K562 (cell line): ENCODE results near the gene TTC4. TPM values are rescaled to one million over a fixed set of nuclear protein-coding genes. Genes with fewer than 3 reads are reported as not detected.

ENCODE experiments used
- DIDO1 ChIP-seq: fragments of 450-650 bp; IDR thresholded peaks from 2 replicates; pipeline ENCODE4 v1.6.1; 2016; ENCODE audit warnings: low read depth, missing biosample characterization, missing genetic modification characterization
- EZH2 ChIP-seq: IDR thresholded peaks from 2 replicates; pipeline ENCODE4 v1.6.1; 2012; ENCODE audit warnings: low read depth, mild to moderate bottlenecking, inconsistent platforms, low read length, borderline replicate concordance
- GABPB1 ChIP-seq: sonication (generic); formaldehyde crosslinking; IDR thresholded peaks from 2 replicates; pipeline ENCODE4 v1.8.0; 2022; ENCODE audit warnings: mild to moderate bottlenecking, missing genetic modification reagents
- MBD2 ChIP-seq: sonication (generic); IDR thresholded peaks from 2 replicates; pipeline ENCODE4 v1.6.1; 2016; ENCODE audit warnings: low read depth, borderline replicate concordance
- MTA3 ChIP-seq: fragments of 450-650 bp; formaldehyde crosslinking; IDR thresholded peaks from 2 replicates; pipeline ENCODE4 v1.6.1; 2017; ENCODE audit warnings: mild to moderate bottlenecking, borderline replicate concordance
- NEUROD1 ChIP-seq: fragments of 150-350 bp; IDR thresholded peaks from 2 replicates; pipeline ENCODE4 v1.6.1; 2014; ENCODE audit warnings: borderline replicate concordance, low read length, low read depth; ENCODE audit not compliant: partially characterized antibody
- RAD51 ChIP-seq: fragments of 450-650 bp; IDR thresholded peaks from 2 replicates; pipeline ENCODE4 v1.7.1; 2016; ENCODE audit warnings: low read depth, mild to moderate bottlenecking, borderline replicate concordance
- RBM15 ChIP-seq: fragments of 200-400 bp; formaldehyde crosslinking; IDR thresholded peaks from 2 replicates; pipeline ENCODE4 v1.6.1; 2018; ENCODE audit warnings: mild to moderate bottlenecking, low read length, moderate library complexity; ENCODE audit not compliant: insufficient read depth
- SMARCE1 ChIP-seq: fragments of 450-650 bp; IDR thresholded peaks from 2 replicates; pipeline ENCODE4 v1.7.1; 2016; ENCODE audit warnings: mild to moderate bottlenecking
- TAF7 ChIP-seq: fragments of 450-650 bp; IDR thresholded peaks from 2 replicates; pipeline ENCODE4 v1.6.1; 2016; ENCODE audit warnings: missing genetic modification characterization, missing compliant biosample characterization
- XRCC4 ChIP-seq: IDR thresholded peaks from one replicate; pipeline ENCODE4 v1.6.1; 2011; ENCODE audit not compliant: insufficient read depth, insufficient read length; ENCODE audit errors: extremely low read depth
- ZEB2 ChIP-seq: fragments of 450-650 bp; IDR thresholded peaks from 2 replicates; pipeline ENCODE4 v1.6.1; 2016
- ZNF696 ChIP-seq: fragments of 250-450 bp; sonication (Bioruptor Pico); conservative IDR thresholded peaks from 2 replicates; pipeline ENCODE4 v1.4.0; 2020; ENCODE audit warnings: mild to moderate bottlenecking, moderate library complexity
- polyA plus RNA-seq, 8 experiments: library from polyadenylated mRNA; depleted of rRNA in 4 of 8; stranded (reverse) in 5 of 8; unstranded in 3 of 8; fragments of >200 nt; fragmentation: Nextera tagmentation in 2 of 8; fragmentation: Illumina TruSeq in 1 of 8; extraction: Ambion mirVana in 2 of 8; extraction: Trizol in 1 of 8; gene quantifications; 2 replicates each; pipeline versions ENCODE4 v1.2.1 to v1.2.3, GENCODE V29; 2011 to 2014; ENCODE audit warnings: inconsistent platforms in 1 of 8, missing spikeins in 1 of 8
- total RNA-seq, 7 experiments: library from RNA; depleted of rRNA in 6 of 7; stranded (reverse); fragments of >200 nt in 6 of 7; fragmentation: Illumina TruSeq in 2 of 7; extraction: Trizol in 2 of 7; gene quantifications; 2 replicates each; pipeline versions ENCODE4 v1.2.1 to v1.2.3, GENCODE V29; 2011 to 2021; ENCODE audit warnings: low replicate concordance in 1 of 7
- TF ChIP-seq, protein P1 (sequence below), 2 experiments: IDR thresholded peaks; 2 replicates each; pipeline ENCODE4 v1.6.1; 2012; ENCODE audit warnings: improper control_type of control experiment in 2 of 2, low read depth in 2 of 2, low read length in 2 of 2, borderline replicate concordance in 1 of 2
- TF ChIP-seq, protein P2 (sequence below): fragments of 450-650 bp; IDR thresholded peaks from 2 replicates; pipeline ENCODE4 v1.6.1; 2016; ENCODE audit warnings: mild to moderate bottlenecking
- TF ChIP-seq, protein P3 (sequence below), 2 experiments: IDR thresholded peaks; 2 replicates each; pipeline ENCODE4 v1.6.1; 2011; ENCODE audit warnings: borderline replicate concordance in 1 of 2, control low read depth in 1 of 2, low read depth in 1 of 2, low read length in 1 of 2, mild to moderate bottlenecking in 1 of 2, mixed read lengths in 1 of 2, moderate library complexity in 1 of 2; ENCODE audit not compliant: insufficient read depth in 1 of 2, insufficient read length in 1 of 2, poor library complexity in 1 of 2, severe bottlenecking in 1 of 2; ENCODE audit errors: extremely low read depth in 1 of 2
- TF ChIP-seq, protein P4 (sequence below), 3 experiments: IDR thresholded peaks in 2 of 3; conservative IDR thresholded peaks in 1 of 3; 2 replicates each; pipeline ENCODE4 v1.5.1; 2011 to 2012; ENCODE audit warnings: low read length in 3 of 3, mild to moderate bottlenecking in 3 of 3, control low read depth in 2 of 3, improper control_type of control experiment in 1 of 3, inconsistent platforms in 1 of 3, low read depth in 1 of 3, mixed read lengths in 1 of 3, moderate library complexity in 1 of 3; ENCODE audit not compliant: insufficient read depth in 2 of 3
- TF ChIP-seq, protein P5 (sequence below): fragments of 450-650 bp; IDR thresholded peaks from 2 replicates; pipeline ENCODE4 v1.6.1; 2016; ENCODE audit warnings: low read depth, mild to moderate bottlenecking, moderate library complexity

TTC4 gene
- total and polyA plus RNA-seq, 9 of the 15 experiments (the other 6 are each of a cell fraction or from before 2014, with no cell fraction given) = 36.3 to 111 (median 54.1) TPM

DNA sequence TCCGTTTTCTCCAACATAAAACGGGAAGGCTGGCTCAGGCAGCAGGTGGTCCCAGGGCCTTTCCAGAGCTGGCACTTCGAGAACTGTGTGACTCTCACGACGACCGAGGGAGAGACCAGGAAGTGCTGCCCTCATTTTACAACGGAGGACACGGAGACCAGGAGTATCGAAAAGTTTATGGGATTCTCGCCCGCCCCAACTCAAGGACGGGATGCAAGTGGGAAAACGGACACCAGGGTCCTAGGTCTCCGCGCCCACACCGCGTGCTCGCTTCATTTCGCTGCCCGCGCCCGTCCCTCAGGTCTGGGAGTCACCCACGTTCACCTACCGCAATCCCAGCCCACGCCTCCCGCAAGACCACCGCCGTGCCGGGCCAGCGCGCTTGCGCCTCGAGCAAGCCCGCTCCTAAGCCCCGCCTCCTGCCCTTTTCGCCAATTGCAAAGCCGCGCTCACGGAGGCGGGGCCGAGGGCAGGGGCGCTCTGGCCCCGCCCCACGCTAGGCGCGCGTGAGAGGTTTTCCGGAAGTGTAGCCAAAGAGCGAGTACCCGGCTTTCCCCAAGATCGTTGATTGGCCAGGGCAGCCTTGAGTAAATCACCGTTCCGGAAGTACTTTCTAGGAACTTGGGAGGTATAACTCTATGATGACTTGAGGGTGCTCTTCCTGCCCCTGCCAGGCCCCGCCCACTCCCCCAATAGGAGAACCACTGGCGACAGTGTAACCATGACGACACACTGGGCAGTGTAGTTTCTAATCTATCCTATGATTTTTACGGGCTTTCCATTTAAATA is 48.7 kb downstream of the TTC4 start, which contains the start of gene PARS2 (continued):
- TF ChIP-seq GABPB1 (CRISPR knock-in tag) (peak; percentile 94), ZEB2 (no peak), EZH2 (no peak), RAD51 (no peak), RBM15 (no peak), MBD2 (peak; percentile 81), TAF7 (tag) (0 out of 2 replicates have a peak, but pooled peaks have one; percentile 41), SMARCE1 (no peak), DIDO1 (tag) (0 out of 2 replicates have a peak, but pooled peaks have one; percentile 46), NEUROD1 (no peak), ZNF696 (CRISPR knock-in tag) (no peak), XRCC4 (no peak), MTA3 (peak; percentile 84; the same call in 1 of the 2 replicates)
- TF ChIP-seq, protein P1, sequence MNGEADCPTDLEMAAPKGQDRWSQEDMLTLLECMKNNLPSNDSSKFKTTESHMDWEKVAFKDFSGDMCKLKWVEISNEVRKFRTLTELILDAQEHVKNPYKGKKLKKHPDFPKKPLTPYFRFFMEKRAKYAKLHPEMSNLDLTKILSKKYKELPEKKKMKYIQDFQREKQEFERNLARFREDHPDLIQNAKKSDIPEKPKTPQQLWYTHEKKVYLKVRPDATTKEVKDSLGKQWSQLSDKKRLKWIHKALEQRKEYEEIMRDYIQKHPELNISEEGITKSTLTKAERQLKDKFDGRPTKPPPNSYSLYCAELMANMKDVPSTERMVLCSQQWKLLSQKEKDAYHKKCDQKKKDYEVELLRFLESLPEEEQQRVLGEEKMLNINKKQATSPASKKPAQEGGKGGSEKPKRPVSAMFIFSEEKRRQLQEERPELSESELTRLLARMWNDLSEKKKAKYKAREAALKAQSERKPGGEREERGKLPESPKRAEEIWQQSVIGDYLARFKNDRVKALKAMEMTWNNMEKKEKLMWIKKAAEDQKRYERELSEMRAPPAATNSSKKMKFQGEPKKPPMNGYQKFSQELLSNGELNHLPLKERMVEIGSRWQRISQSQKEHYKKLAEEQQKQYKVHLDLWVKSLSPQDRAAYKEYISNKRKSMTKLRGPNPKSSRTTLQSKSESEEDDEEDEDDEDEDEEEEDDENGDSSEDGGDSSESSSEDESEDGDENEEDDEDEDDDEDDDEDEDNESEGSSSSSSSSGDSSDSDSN (IDR thresholded peaks at IDR 0.05; ENCODE audit: borderline replicate concordance in 1 of 2, low read depth in 2 of 2, low read length in 2 of 2) = 0 out of 4 replicates have a peak, but pooled peaks of 1 of the 2 experiments have one; percentile 68
- TF ChIP-seq, protein P2, sequence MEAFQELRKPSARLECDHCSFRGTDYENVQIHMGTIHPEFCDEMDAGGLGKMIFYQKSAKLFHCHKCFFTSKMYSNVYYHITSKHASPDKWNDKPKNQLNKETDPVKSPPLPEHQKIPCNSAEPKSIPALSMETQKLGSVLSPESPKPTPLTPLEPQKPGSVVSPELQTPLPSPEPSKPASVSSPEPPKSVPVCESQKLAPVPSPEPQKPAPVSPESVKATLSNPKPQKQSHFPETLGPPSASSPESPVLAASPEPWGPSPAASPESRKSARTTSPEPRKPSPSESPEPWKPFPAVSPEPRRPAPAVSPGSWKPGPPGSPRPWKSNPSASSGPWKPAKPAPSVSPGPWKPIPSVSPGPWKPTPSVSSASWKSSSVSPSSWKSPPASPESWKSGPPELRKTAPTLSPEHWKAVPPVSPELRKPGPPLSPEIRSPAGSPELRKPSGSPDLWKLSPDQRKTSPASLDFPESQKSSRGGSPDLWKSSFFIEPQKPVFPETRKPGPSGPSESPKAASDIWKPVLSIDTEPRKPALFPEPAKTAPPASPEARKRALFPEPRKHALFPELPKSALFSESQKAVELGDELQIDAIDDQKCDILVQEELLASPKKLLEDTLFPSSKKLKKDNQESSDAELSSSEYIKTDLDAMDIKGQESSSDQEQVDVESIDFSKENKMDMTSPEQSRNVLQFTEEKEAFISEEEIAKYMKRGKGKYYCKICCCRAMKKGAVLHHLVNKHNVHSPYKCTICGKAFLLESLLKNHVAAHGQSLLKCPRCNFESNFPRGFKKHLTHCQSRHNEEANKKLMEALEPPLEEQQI = no peak
- TF ChIP-seq, protein P3, sequence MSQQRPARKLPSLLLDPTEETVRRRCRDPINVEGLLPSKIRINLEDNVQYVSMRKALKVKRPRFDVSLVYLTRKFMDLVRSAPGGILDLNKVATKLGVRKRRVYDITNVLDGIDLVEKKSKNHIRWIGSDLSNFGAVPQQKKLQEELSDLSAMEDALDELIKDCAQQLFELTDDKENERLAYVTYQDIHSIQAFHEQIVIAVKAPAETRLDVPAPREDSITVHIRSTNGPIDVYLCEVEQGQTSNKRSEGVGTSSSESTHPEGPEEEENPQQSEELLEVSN (IDR thresholded peaks at IDR 0.05; ENCODE audit: borderline replicate concordance in 1 of 2, extremely low read depth in 1 of 2, insufficient read depth in 1 of 2, insufficient read length in 1 of 2, low read depth in 1 of 2, low read length in 1 of 2, poor library complexity in 1 of 2, severe bottlenecking in 1 of 2) = peak in 1 of 2 experiments; percentile 64
- TF ChIP-seq, protein P4, sequence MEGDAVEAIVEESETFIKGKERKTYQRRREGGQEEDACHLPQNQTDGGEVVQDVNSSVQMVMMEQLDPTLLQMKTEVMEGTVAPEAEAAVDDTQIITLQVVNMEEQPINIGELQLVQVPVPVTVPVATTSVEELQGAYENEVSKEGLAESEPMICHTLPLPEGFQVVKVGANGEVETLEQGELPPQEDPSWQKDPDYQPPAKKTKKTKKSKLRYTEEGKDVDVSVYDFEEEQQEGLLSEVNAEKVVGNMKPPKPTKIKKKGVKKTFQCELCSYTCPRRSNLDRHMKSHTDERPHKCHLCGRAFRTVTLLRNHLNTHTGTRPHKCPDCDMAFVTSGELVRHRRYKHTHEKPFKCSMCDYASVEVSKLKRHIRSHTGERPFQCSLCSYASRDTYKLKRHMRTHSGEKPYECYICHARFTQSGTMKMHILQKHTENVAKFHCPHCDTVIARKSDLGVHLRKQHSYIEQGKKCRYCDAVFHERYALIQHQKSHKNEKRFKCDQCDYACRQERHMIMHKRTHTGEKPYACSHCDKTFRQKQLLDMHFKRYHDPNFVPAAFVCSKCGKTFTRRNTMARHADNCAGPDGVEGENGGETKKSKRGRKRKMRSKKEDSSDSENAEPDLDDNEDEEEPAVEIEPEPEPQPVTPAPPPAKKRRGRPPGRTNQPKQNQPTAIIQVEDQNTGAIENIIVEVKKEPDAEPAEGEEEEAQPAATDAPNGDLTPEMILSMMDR (IDR thresholded peaks at IDR 0.05 in 2 of 3, conservative IDR thresholded peaks at IDR 0.05 in 1 of 3; ENCODE audit: insufficient read depth in 2 of 3, low read depth in 1 of 3, low read length in 3 of 3) = no peak; a peak in 2 of 6 replicates
- TF ChIP-seq, protein P5, sequence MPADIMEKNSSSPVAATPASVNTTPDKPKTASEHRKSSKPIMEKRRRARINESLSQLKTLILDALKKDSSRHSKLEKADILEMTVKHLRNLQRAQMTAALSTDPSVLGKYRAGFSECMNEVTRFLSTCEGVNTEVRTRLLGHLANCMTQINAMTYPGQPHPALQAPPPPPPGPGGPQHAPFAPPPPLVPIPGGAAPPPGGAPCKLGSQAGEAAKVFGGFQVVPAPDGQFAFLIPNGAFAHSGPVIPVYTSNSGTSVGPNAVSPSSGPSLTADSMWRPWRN = no peak
